ENCODE measurements around the gene TPP1.

The TPP1 gene

DNA sequence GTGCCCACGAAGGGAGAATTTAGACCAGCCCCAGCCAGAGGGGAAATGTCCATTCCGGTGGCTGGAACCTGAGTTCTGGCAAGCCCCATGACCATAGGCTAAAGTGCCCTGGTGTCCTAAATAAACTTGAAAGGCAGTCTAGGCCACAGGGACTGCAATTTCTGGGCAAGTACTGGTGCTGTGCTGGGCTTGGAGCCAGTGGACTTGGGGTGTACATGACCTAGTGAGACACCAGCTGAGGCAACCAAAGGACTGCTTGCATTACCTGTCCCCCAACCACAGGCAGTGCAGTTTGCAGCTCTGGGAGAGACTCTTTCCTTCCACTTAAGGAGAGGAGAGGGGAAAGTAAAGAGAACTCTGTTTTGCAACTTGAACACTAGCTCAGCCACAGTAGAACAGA is 39.5 kb downstream of the TPP1 start:
- 0 out of 2 replicates have a peak, but pooled peaks cover 2% of the 10 kb centered on the region for H3K9me3 ChIP-seq (ENCODE audit: control insufficient read depth, insufficient read depth, low read length)
- no peak overlapping the region; the same call in 1 of the 2 replicates for H3K9ac ChIP-seq (ENCODE audit: low read depth, low read length)
- no peaks in the 10 kb centered on the region for H3K36me3 ChIP-seq (ENCODE audit: control insufficient read depth, insufficient read depth, low read length)
- H3K4me1 ChIP-seq (ENCODE audit: control insufficient read depth, insufficient read depth, low read length) = no peaks in the 10 kb centered on the region
- H3K4me3 ChIP-seq (ENCODE audit: low read depth, low read length) = no peak overlapping the region
- no peak overlapping the region for H3K27ac ChIP-seq (ENCODE audit: low read depth, low read length)
- H3K27me3 ChIP-seq (ENCODE audit: control insufficient read depth, insufficient read depth, low read length) = no peaks in the 10 kb centered on the region

- Histone ChIP-seq H3K9me3 (ENCODE audit: control insufficient read depth, insufficient read depth, low read length) (no peaks in the 10 kb centered on the region), H3K4me3 (ENCODE audit: low read depth, low read length) (no peak overlapping the region), H3K9ac (ENCODE audit: low read depth, low read length) (no peak overlapping the region), H3K36me3 (ENCODE audit: control insufficient read depth, insufficient read depth, low read length) (no peaks in the 10 kb centered on the region), H3K27me3 (ENCODE audit: control insufficient read depth, insufficient read depth, low read length) (no peaks in the 10 kb centered on the region), H3K4me1 (ENCODE audit: control insufficient read depth, insufficient read depth, low read length) (no peaks in the 10 kb centered on the region), H3K27ac (ENCODE audit: low read depth, low read length) (no peak overlapping the region)
Observed at GRCh38 chr11:6578134-6578533, 41.1 kb downstream of the TPP1 start.

GRCh38 chr11:6576471-6577373 is 42.5 kb downstream of the TPP1 start:
- Histone ChIP-seq H3K9ac (ENCODE audit: low read depth, low read length) (no peak overlapping the region), H3K9me3 (ENCODE audit: control insufficient read depth, insufficient read depth, low read length) (no peaks in the 10 kb centered on the region), H3K4me1 (ENCODE audit: control insufficient read depth, insufficient read depth, low read length) (no peaks in the 10 kb centered on the region), H3K4me3 (ENCODE audit: low read depth, low read length) (no peak overlapping the region), H3K27me3 (ENCODE audit: control insufficient read depth, insufficient read depth, low read length) (no peaks in the 10 kb centered on the region), H3K36me3 (ENCODE audit: control insufficient read depth, insufficient read depth, low read length) (no peaks in the 10 kb centered on the region), H3K27ac (ENCODE audit: low read depth, low read length) (no peak overlapping the region)

DNA sequence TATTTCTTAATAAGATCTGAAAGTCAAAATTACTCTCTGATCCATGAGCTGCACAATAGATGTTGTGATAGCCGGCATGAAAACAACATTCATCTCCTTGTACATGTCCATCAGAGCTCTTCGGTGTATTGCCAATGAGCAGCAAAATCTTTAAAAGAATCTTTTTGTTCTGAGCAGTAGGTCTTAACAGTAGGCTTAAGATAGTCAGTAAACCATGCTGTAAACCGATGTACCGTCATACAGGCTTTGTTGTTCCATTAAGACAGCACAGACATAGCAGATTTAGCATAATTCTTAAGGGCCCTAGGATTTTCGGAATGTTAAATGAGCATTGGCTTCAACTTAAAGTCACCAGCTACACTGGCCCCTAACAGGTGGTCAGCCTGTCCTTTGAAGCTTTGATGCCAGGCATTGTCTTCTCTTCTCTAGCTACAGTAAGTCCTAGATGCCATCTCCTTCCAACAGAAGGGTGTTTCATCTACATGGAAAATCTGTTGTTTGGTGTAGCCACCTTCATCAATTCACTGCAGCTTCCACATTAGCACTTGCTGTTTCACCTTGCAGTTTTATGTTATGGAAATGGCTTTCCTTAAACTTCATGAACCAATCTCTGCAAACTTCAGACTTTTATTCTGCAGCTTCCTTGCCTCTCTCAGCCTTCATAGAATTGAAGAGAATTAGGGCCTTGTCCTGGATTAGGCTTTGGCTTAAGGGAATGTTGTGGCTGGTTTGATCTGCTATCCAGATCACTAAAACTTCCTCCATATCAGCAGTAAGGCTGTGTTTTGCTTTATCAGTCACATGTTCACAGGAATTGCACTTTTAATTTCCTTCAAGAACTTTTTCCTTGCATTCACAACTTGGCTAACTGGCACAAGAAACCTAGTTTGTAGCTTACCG is 44.2 kb downstream of the TPP1 start:
- Histone ChIP-seq H3K36me3 (ENCODE audit: control insufficient read depth, insufficient read depth, low read length) (no peaks in the 10 kb centered on the region), H3K9me3 (ENCODE audit: control insufficient read depth, insufficient read depth, low read length) (no peaks in the 10 kb centered on the region), H3K27me3 (ENCODE audit: control insufficient read depth, insufficient read depth, low read length) (no peaks in the 10 kb centered on the region; the same call in 1 of the 2 replicates), H3K9ac (ENCODE audit: low read depth, low read length) (no peak overlapping the region), H3K27ac (ENCODE audit: low read depth, low read length) (no peak overlapping the region), H3K4me1 (ENCODE audit: control insufficient read depth, insufficient read depth, low read length) (no peaks in the 10 kb centered on the region), H3K4me3 (ENCODE audit: low read depth, low read length) (no peak overlapping the region)

- Histone ChIP-seq H3K4me3 (ENCODE audit: low read depth, low read length) (no peak overlapping the region), H3K9ac (ENCODE audit: low read depth, low read length) (no peak overlapping the region), H3K27ac (ENCODE audit: low read depth, low read length) (no peak overlapping the region), H3K4me1 (ENCODE audit: control insufficient read depth, insufficient read depth, low read length) (no peaks in the 10 kb centered on the region; the same call in 1 of the 2 replicates), H3K36me3 (ENCODE audit: control insufficient read depth, insufficient read depth, low read length) (no peaks in the 10 kb centered on the region), H3K9me3 (ENCODE audit: control insufficient read depth, insufficient read depth, low read length) (no peaks in the 10 kb centered on the region), H3K27me3 (ENCODE audit: control insufficient read depth, insufficient read depth, low read length) (no peaks in the 10 kb centered on the region; the same call in 1 of the 2 replicates)
Observed at GRCh38 chr11:6572215-6572614, 47.0 kb downstream of the TPP1 start.

DNA sequence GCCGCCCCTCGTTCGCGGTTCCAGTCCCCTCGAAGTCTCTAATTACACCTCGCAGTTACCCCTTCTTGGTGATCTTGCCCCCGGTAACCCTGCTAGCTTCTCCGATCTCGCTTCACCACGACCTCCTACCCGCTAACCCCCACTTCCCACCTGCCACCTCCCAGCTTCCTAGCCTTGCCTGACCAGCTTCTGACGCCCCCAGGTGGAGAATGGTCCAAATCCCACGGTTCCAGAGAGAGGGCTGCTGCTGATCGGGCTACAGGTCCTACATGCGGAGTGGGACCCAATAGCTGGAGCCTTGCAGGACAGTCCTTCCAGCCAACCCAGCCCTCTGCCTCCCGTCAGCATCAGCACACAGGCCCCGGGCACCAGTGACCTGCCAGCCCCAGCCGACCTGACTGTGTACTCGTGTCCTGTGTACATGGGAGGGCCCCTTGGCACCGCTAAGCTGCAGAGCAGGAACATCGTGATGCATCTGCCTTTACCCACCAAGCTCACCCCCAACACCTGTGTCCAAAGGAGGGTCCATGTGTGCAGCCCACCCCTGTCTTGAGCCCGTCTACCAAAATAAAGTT is 47.7 kb downstream of the TPP1 start:
- Histone ChIP-seq H3K27me3 (ENCODE audit: control insufficient read depth, insufficient read depth, low read length) (no peaks in the 10 kb centered on the region; the same call in 1 of the 2 replicates), H3K9me3 (ENCODE audit: control insufficient read depth, insufficient read depth, low read length) (no peaks in the 10 kb centered on the region), H3K4me1 (ENCODE audit: control insufficient read depth, insufficient read depth, low read length) (no peaks in the 10 kb centered on the region; the same call in 1 of the 2 replicates), H3K27ac (ENCODE audit: low read depth, low read length) (no peak overlapping the region), H3K4me3 (ENCODE audit: low read depth, low read length) (peak overlapping the region; percentile 41; the same call in 1 of the 2 replicates), H3K36me3 (ENCODE audit: control insufficient read depth, insufficient read depth, low read length) (no peaks in the 10 kb centered on the region), H3K9ac (ENCODE audit: low read depth, low read length) (no peak overlapping the region)

- peak overlapping the region; percentile 41; the same call in 1 of the 2 replicates for H3K4me3 ChIP-seq (ENCODE audit: low read depth, low read length)
- H3K27ac ChIP-seq (ENCODE audit: low read depth, low read length) = no peak overlapping the region
- no peaks in the 10 kb centered on the region for H3K9me3 ChIP-seq (ENCODE audit: control insufficient read depth, insufficient read depth, low read length)
- no peak overlapping the region for H3K9ac ChIP-seq (ENCODE audit: low read depth, low read length)
- H3K27me3 ChIP-seq (ENCODE audit: control insufficient read depth, insufficient read depth, low read length) = no peaks in the 10 kb centered on the region; the same call in 1 of the 2 replicates
- no peaks in the 10 kb centered on the region for H3K36me3 ChIP-seq (ENCODE audit: control insufficient read depth, insufficient read depth, low read length)
- H3K4me1 ChIP-seq (ENCODE audit: control insufficient read depth, insufficient read depth, low read length) = no peaks in the 10 kb centered on the region; the same call in 1 of the 2 replicates
Observed at GRCh38 chr11:6570691-6571427, 48.4 kb downstream of the TPP1 start.

DNA sequence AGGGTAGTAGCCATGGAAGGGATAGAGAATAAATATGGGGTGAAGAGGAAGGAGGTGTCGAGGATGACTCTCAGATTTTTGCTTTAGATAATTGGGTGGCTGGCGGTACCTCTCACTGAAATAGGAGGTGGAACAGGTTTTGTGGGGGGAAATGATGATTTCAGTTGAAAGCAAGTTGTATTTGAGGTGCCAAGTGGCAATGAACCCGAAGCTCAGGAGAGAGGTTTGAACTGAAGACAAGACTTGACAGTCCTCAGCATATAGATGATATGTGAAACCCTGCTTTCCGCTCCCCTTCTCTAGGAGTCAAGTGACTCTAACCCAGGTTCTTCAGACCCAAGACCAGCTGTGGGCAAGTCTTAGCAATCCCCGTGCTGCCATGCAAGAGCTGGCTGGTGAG is 49.5 kb downstream of the TPP1 start:
- Histone ChIP-seq H3K9me3 (ENCODE audit: control insufficient read depth, insufficient read depth, low read length) (no peaks in the 10 kb centered on the region), H3K36me3 (ENCODE audit: control insufficient read depth, insufficient read depth, low read length) (no peaks in the 10 kb centered on the region), H3K4me1 (ENCODE audit: control insufficient read depth, insufficient read depth, low read length) (peaks cover 8% of the 10 kb centered on the region), H3K9ac (ENCODE audit: low read depth, low read length) (no peak overlapping the region), H3K27me3 (ENCODE audit: control insufficient read depth, insufficient read depth, low read length) (no peaks in the 10 kb centered on the region; the same call in 1 of the 2 replicates), H3K4me3 (ENCODE audit: low read depth, low read length) (no peak overlapping the region), H3K27ac (ENCODE audit: low read depth, low read length) (no peak overlapping the region)

GRCh38 chr11:6568191-6568918 is 50.9 kb downstream of the TPP1 start:
- no peak overlapping the region for H3K9ac ChIP-seq (ENCODE audit: low read depth, low read length)
- no peaks in the 10 kb centered on the region for H3K36me3 ChIP-seq (ENCODE audit: control insufficient read depth, insufficient read depth, low read length)
- H3K27ac ChIP-seq (ENCODE audit: low read depth, low read length) = no peak overlapping the region
- H3K27me3 ChIP-seq (ENCODE audit: control insufficient read depth, insufficient read depth, low read length) = no peaks in the 10 kb centered on the region; the same call in 1 of the 2 replicates
- H3K9me3 ChIP-seq (ENCODE audit: control insufficient read depth, insufficient read depth, low read length) = no peaks in the 10 kb centered on the region
- H3K4me1 ChIP-seq (ENCODE audit: control insufficient read depth, insufficient read depth, low read length) = peaks cover 16% of the 10 kb centered on the region
- no peak overlapping the region for H3K4me3 ChIP-seq (ENCODE audit: low read depth, low read length)

GRCh38 chr11:6567371-6567745 is 51.9 kb downstream of the TPP1 start:
- Histone ChIP-seq H3K9ac (ENCODE audit: low read depth, low read length) (no peak overlapping the region), H3K27ac (ENCODE audit: low read depth, low read length) (no peak overlapping the region), H3K4me3 (ENCODE audit: low read depth, low read length) (no peak overlapping the region), H3K36me3 (ENCODE audit: control insufficient read depth, insufficient read depth, low read length) (no peaks in the 10 kb centered on the region), H3K4me1 (ENCODE audit: control insufficient read depth, insufficient read depth, low read length) (peaks cover 16% of the 10 kb centered on the region), H3K27me3 (ENCODE audit: control insufficient read depth, insufficient read depth, low read length) (no peaks in the 10 kb centered on the region; the same call in 1 of the 2 replicates), H3K9me3 (ENCODE audit: control insufficient read depth, insufficient read depth, low read length) (no peaks in the 10 kb centered on the region)
